Activated CD8-positive, alpha-beta memory T cell treated with anti-CD3 and anti-CD28 coated beads for 4 hours (primary cell): Measurements from ENCODE around the gene PEPD.

ENCODE experiments used
- DNase-seq, 2 donors: peaks; one replicate each; pipeline ENCODE4 v3.0.0-alpha.2; 2020; ENCODE audit warnings: low read depth in 2 of 2

PEPD gene

GRCh38 chr19:33422369-33423180, 99.0 kb downstream of the PEPD start:
- DNase-seq: no peak

DNA sequence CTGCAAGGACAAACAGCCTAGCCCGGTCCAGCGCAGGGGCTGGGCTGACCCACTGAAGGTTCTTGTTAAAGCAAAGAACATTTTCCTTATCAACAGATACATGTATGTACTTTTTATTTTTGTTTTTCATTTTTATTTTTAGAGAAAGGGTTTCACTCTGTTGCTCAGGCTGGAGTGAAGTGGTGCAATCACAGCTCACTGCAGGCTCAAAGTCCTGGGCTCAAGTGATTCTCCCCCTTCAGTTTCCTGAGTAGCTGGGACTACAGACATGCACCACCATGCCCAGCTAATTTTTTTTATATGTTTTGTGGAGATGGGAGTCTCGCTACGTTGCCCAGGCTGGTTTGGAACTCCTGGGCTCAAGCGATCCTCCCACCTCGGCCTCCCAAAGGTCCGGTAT, 100.2 kb downstream of the PEPD start:
- no peak for DNase-seq

DNA sequence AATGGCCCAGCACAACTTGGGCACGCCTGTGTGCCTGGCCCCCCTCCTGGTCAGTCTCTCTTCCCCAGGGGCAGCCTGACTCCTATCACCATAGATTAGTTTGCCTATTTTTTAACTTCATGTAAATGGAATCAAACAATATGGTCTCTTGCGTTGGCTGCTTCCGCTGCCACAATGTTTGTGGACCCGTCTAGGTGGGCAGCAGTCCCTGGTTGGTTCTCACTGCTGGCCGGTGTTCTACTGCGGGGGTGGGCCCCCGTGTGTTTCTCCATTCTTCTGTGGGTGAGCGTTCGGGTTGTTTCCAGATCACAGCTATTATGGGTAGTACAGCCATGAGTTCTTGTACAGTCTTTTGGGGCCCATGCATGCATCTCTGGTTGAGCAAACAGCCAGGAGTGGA, 100.8 kb downstream of the PEPD start:
- no peak for DNase-seq

DNA sequence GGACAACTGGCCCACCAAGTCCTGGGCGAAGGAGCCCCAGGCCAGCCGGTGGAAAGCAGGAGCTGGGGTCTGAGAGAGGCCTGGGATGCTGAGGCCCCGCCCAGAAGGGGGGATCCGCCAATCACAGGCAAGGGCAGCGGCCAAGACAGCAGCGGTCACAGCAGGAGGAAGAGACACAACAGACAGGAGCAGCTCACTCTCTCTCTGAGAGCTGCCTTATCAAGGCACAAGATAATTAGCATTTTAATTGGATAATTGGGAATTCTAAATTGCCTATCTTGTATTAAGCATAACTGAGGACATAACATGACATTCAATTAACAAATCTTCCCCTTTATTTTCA, 101.8 kb downstream of the PEPD start:
- DNase-seq: no peak

DNA sequence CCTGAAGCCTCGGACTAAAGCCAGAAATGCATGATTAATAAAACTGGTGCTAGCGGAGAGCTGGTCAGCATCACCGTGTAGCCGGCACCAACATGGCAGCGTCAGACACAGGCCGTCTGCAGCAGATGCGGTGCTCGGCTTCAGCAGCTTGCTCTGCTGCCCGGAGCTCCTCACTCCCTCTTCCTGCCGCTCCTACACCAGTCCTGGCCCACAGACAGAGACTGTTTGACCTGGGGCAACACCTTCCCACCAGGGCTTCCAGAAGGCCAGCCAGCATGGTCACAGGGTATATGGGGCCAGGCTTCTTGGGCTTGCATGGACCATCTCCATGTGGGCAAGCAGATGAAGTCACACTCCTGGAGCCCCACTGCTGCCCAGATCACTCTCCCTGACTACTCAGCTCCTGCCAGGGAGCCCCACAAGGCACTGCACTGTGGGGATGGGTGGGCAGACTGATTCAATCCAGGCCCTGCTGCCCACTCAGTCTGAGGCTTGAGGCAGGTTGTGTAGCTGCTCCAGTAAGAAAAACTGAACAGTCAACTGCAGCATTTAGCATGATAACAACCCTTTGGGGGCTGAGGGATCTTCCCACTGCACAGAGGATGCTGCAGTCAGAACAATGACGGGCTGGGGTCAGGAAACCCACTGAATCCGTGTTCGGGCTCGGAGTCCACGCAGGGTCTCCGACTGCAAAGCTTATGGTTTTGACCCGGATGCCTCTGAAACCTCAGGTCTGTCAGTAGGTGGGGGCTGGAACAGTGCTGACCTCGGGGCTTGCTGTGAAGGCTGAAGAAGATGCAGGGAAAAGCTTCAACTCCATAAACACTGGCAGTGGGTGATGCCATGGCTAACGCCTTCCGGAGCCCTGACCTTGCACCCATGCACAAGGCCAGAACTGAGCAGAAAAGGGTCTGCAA, 102.5 kb downstream of the PEPD start:
- DNase-seq: no peak

GRCh38 chr19:33418461-33418860, 103.1 kb downstream of the PEPD start:
- DNase-seq: no peak

DNA sequence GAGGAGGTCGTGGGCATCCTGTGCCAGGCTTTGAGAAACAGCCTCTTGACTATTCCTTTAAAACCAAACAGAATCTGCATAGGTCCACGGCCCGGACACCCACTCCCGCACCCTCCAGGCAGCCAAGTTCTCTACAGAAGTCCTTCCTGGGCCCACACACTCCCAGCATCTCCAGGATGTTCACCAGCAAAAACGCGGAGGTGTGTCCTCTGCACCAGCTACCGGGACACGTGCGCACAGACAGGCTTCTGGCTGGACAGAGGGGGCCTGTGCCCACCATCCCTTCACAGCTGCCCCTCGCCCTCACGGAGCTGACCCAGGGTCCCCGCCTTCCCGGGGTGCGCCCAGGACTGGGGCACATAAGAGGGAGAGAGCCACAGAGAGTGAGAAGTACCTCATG, 103.8 kb downstream of the PEPD start:
- no peak for DNase-seq

DNA sequence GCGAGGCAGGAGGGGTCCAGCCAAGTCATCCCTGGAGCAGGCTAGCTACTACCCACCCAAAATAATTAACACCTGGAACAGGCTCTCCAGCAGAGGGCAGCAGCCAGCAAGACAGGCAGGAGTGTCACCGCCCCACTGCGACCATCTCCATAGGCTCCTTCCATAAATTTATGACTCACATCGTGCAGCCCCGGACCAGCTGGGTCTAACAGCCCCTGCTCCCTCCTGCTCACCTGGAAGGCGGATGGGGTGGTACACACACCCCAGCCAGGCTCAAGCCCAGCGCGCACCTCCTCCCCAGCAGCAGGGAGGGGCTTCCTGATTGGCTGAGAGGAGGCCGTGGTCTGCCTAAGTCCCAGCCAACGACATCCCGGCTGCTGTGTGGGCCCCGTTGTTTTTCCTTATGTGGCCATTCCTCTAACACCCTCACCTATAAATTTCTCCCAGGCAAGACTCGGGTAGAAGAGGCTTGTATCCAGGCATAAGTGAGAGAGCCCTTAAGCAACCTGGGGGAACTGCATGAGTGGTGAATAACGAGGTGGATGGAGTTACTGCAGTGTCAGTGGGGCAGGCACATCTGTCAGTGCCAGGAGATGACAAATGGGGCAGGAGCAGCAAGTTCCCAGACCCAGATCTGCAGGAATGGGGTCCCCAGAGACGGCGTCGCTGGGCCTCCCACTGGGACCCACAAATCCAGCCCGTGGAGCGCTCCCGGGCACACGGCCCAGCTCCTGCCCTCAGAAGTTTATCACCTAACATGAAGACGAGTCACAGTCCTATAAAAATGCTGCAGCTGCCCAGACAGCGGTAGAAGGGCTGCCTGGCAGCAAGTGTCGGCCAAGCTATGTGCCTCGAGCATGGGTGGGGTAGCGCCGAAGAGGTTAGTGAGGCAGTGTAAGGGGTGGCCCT, 105.0 kb downstream of the PEPD start:
- DNase-seq: peak; percentile 30 to 47

GRCh38 chr19:33414667-33415605, 106.7 kb downstream of the PEPD start:
- DNase-seq: no peak

GRCh38 chr19:33413868-33414666, 107.5 kb downstream of the PEPD start:
- no peak for DNase-seq

GRCh38 chr19:33413426-33413725, 108.2 kb downstream of the PEPD start:
- DNase-seq: no peak

GRCh38 chr19:33412601-33413425, 108.8 kb downstream of the PEPD start:
- no peak for DNase-seq

DNA sequence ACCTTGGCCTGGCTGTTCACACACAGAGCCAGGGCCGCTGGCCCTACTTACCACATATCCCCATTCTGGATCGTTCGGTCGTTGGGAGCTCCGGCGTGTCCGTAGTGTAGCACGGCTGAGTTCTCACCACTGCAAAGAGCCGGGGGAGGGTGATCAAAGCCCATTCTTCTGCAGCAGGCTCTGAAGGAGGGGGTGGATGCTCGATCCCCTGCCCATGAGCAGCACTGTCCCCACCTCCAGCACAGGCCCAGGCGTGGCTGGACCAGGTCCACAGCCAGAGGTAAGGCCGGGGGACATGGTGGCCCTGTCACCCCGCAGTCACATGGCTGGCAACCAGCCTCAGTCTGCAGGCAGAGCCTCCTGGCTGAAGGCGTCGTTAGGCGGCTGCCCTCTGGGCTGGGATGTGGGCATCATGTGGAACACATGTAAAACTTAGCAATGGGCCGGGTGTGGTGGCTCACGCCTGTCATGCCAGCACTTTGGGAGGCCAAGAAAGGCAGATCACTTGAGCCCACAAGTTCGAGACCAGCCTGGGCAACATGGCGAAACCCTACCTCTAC, 109.9 kb downstream of the PEPD start:
- no peak for DNase-seq

DNA sequence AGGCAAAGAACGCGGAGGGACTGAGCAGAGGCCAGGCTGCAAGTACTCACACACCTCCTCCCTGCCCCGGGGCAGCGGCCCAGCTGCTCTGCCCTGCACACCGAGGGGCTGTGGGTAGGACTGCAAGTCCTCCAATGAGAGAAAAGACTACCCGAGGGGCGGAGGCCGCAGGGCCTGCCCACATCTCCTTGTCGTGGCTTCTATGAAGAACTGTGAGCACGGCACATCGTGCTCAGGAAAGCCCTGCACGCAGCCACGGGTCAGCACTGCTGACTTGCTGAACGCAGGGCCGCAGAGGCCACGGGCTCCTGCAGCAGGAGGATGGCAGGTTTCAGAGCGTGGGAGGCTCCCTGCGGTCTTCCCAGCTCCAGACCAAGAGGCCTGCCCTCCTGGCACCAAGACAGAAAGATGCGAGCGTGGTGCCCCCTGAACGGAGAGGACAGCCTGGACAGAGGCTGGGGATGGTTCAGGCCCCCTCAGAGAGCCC, 110.6 kb downstream of the PEPD start:
- DNase-seq: no peak

DNA sequence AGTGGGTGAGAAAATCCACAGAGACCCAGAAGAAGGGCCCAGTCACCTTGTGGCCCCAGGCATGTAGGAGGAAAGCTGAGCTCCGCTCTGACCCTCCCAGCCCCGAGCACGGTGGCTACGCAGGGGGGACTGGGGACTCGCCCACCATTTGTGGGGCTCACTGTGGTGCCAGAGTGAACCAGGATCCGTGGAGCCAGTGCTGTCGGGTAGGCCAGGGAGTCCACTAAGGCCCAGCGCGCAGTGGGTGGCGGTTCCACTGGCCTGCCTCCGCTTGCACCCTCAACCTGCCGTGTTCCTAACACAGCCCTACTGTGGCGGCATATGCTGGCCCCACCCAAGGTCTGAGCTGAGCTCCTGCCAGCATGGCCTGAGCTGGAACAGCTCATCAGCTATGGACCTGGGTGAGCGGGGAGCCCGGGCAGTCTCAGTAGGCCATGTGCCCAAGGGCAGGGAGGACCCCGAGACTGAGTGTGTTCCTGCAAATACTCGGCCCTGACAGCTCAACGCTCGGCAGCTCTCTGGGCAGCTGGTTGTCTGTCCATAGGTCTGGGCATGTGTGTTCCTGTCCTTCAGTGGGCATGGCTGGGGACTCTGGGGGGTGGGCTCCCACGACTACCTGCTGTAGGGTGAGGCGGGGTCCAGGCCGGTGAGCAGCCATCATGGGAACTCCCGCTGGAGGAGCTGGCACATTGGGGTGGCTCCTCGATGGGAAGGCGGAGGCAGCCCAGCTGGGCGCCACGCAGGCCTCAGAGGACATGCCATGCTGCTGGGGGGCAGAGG, 111.5 kb downstream of the PEPD start:
- no peak for DNase-seq

DNA sequence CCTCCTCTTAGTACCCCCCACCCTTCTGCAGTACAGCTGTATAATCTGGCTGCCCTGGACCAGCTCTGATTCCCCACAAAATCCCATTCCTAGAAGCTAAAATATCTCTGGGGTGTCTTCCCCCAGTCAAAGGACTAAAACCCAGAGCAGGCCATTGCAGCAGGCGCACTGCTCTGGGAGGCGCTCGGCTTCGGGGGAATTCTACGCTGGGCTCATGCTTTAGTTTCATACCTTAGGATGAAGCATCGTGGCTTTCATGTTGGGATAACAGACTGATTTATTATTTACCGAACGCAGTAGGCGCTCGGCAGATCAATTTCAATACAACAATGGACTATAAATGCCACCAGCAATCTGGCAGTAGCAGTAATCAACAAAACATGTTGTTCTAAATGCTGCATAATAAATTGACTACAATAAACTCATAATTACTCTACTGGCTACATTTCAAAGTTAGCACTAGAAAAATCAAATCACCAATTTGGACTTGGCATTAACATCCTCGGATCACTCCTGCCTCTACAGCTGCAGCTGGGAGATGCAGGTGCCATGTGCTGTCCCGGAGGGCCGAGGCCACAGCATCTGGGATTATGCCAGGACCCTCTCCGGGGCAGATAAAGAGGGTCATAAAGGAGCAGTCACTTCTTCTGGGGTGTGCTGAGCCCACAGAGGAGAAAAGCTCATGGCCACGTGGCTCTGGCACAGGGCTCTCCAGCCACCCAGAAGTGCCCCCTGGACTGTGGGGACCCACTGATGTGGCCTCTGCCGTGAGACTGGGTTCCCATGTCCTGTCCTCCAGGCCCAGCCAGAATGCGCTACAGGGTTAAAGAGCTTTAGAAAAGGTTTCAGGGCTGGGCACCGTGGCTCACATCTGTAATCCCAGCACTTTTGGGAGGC, 112.8 kb downstream of the PEPD start:
- no peak for DNase-seq

GRCh38 chr19:33408116-33408515, 113.5 kb downstream of the PEPD start:
- DNase-seq: no peak
